ENCODE measurements around the gene NANOG. TPM values are rescaled to one million over a fixed set of nuclear protein-coding genes. Genes with fewer than 3 reads are reported as not detected.
"Not testable (repeated sequence)": the region's sequence is repeated elsewhere in the genome, so short reads cannot be mapped to it uniquely, and the experiment has no call there.

The NANOG gene
- total and polyA plus RNA-seq, 2 experiments from 2014 or later = 0.06 TPM; not detected in 1

GRCh38 chr12:7801460-7801859, 12.3 kb downstream of the NANOG start:
- no peak for DNase-seq (ENCODE audit: low read depth in 1 of 2, low spot score in 1 of 2)
- Histone ChIP-seq H3K4me3 (no peak overlapping the region), H3K36me3 (no peaks in the 10 kb centered on the region), H3K27ac (no peak overlapping the region), H3K9me3 (ENCODE audit: low read depth) (no peaks in the 10 kb centered on the region), H3K27me3 (no peaks in the 10 kb centered on the region), H3K4me1 (ENCODE audit: low read depth) (no peaks in the 10 kb centered on the region)
- no peak for TF ChIP-seq CTCF (IDR thresholded peaks at IDR 0.05; ENCODE audit: low read depth, low read length)

- not testable (repeated sequence) for H3K4me1 ChIP-seq (ENCODE audit: low read depth); H3K4me3 ChIP-seq; H3K27me3 ChIP-seq; DNase-seq (ENCODE audit: low read depth in 1 of 2, low spot score in 1 of 2); H3K9me3 ChIP-seq (ENCODE audit: low read depth); H3K36me3 ChIP-seq; H3K27ac ChIP-seq
These were observed 17.1 kb downstream of the NANOG start for GRCh38 chr12:7806319-7806718.

- peak; percentile 76 to 83 for DNase-seq (ENCODE audit: low read depth in 1 of 2, low spot score in 1 of 2)
- Histone ChIP-seq H3K4me1 (ENCODE audit: low read depth) (no peaks in the 10 kb centered on the region), H3K27ac (no peak overlapping the region), H3K4me3 (no peak overlapping the region), H3K36me3 (no peaks in the 10 kb centered on the region), H3K9me3 (ENCODE audit: low read depth) (no peaks in the 10 kb centered on the region), H3K27me3 (no peaks in the 10 kb centered on the region)
- TF ChIP-seq CTCF (IDR thresholded peaks at IDR 0.05; ENCODE audit: low read depth, low read length) = peak; percentile 98
These were observed 17.8 kb downstream of the NANOG start for GRCh38 chr12:7806863-7807487.

GRCh38 chr12:7825754-7826153, 36.6 kb downstream of the NANOG start:
- H3K36me3 ChIP-seq; H3K4me3 ChIP-seq; DNase-seq (ENCODE audit: low read depth in 1 of 2, low spot score in 1 of 2); H3K27me3 ChIP-seq; H3K27ac ChIP-seq; H3K4me1 ChIP-seq (ENCODE audit: low read depth); H3K9me3 ChIP-seq (ENCODE audit: low read depth): not testable (repeated sequence)

GRCh38 chr12:7829737-7830136, 40.5 kb downstream of the NANOG start:
- H3K4me1 ChIP-seq (ENCODE audit: low read depth); H3K27ac ChIP-seq; H3K27me3 ChIP-seq: not testable (repeated sequence)

GRCh38 chr12:7832059-7832696, 43.0 kb downstream of the NANOG start:
- Histone ChIP-seq H3K36me3 (no peaks in the 10 kb centered on the region), H3K9me3 (ENCODE audit: low read depth) (no peaks in the 10 kb centered on the region), H3K27me3 (no peaks in the 10 kb centered on the region), H3K27ac (no peak overlapping the region), H3K4me1 (ENCODE audit: low read depth) (no peaks in the 10 kb centered on the region), H3K4me3 (no peak overlapping the region)
- peak; percentile 68 to 78 for DNase-seq (ENCODE audit: low read depth in 1 of 2, low spot score in 1 of 2)
- TF ChIP-seq CTCF (IDR thresholded peaks at IDR 0.05; ENCODE audit: low read depth, low read length) = peak; percentile 67

More at GRCh38 chr12:7829737-7830136, 40.5 kb downstream of the NANOG start:
- not testable (repeated sequence) for H3K9me3 ChIP-seq (ENCODE audit: low read depth); H3K36me3 ChIP-seq; DNase-seq (ENCODE audit: low read depth in 1 of 2, low spot score in 1 of 2); H3K4me3 ChIP-seq

- H3K27ac ChIP-seq; H3K4me1 ChIP-seq (ENCODE audit: low read depth); H3K4me3 ChIP-seq; H3K9me3 ChIP-seq (ENCODE audit: low read depth); DNase-seq (ENCODE audit: low read depth in 1 of 2, low spot score in 1 of 2); H3K36me3 ChIP-seq; H3K27me3 ChIP-seq: not testable (repeated sequence)
These were observed 44.0 kb downstream of the NANOG start for GRCh38 chr12:7833201-7833600.

All from cardiac muscle cell (in vitro differentiated cells and primary cell).